GM06990 (cell line): Measurements from ENCODE around the gene ACKR3.

ENCODE experiments used
- DNase-seq: peaks from one replicate; pipeline ENCODE4 v3.0.0-alpha.2; 2011; ENCODE audit not compliant: insufficient read length; ENCODE audit errors: extremely low read depth
- H3K27me3 ChIP-seq: replicated peaks from 2 replicates; pipeline ENCODE4 v1.6.0; 2011; ENCODE audit warnings: low read length; ENCODE audit not compliant: control insufficient read depth, insufficient read depth
- H3K36me3 ChIP-seq: 2 replicates; pipeline ENCODE4 v1.5.1; 2011; ENCODE audit warnings: low read length; ENCODE audit not compliant: control insufficient read depth, insufficient read depth
- H3K4me3 ChIP-seq: replicated peaks from 2 replicates; pipeline ENCODE4 v1.5.1; 2011; ENCODE audit warnings: low read depth, mild to moderate bottlenecking, control low read depth, low read length
- CTCF ChIP-seq: IDR thresholded peaks from 2 replicates; pipeline ENCODE4 v1.5.1; 2011; ENCODE audit warnings: low read length, control low read depth, mild to moderate bottlenecking, inconsistent platforms; ENCODE audit not compliant: insufficient read depth, poor library complexity, severe bottlenecking

Gene ACKR3

GRCh38 chr2:236625156-236625690, 55.6 kb downstream of the ACKR3 start:
- no peaks in the 10 kb centered on the region for H3K36me3 ChIP-seq
- H3K27me3 ChIP-seq, result no peaks in the 10 kb centered on the region; the same call in 1 of the 2 replicates
- no peak for DNase-seq
- no peak for TF ChIP-seq CTCF
- H3K4me3 ChIP-seq, result no peak overlapping the region

- DNase-seq, result no peak
- no peak for TF ChIP-seq CTCF
- Histone ChIP-seq H3K4me3 (no peak overlapping the region), H3K27me3 (no peaks in the 10 kb centered on the region; the same call in 1 of the 2 replicates), H3K36me3 (no peaks in the 10 kb centered on the region)
Measured at GRCh38 chr2:236626391-236627150, 56.9 kb downstream of the ACKR3 start.

GRCh38 chr2:236627193-236627592, 57.6 kb downstream of the ACKR3 start:
- DNase-seq, result no peak
- no peaks in the 10 kb centered on the region; the same call in 1 of the 2 replicates for H3K27me3 ChIP-seq
- no peak for TF ChIP-seq CTCF
- H3K36me3 ChIP-seq, result no peaks in the 10 kb centered on the region
- no peak overlapping the region for H3K4me3 ChIP-seq

DNA sequence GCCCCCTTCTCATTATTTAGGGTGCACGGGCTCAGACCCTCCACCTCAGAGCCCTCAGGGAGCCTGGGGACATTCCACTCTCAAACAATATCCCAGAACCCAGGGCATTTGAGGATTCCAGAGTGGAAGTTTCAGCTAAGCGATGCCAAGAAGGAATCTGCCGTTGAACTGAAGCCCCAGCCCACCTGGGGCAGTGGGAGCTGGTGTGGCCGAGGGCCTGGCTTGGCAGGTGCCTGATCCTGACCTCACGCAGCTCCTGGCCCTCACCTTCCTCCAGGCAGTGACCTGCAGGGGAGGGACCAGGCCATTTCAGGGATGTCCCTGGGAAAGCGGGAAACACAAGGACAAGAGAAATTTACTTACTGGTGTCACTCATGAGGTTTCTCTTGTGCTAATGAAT, 58.2 kb downstream of the ACKR3 start:
- Histone ChIP-seq H3K36me3 (no peaks in the 10 kb centered on the region), H3K4me3 (no peak overlapping the region), H3K27me3 (no peaks in the 10 kb centered on the region; the same call in 1 of the 2 replicates)
- no peak for DNase-seq
- no peak for TF ChIP-seq CTCF

- no peak for TF ChIP-seq CTCF
- no peaks in the 10 kb centered on the region; the same call in 1 of the 2 replicates for H3K27me3 ChIP-seq
- H3K4me3 ChIP-seq, result no peak overlapping the region
- H3K36me3 ChIP-seq, result no peaks in the 10 kb centered on the region
- no peak for DNase-seq
Measured at GRCh38 chr2:236628256-236628901, 58.8 kb downstream of the ACKR3 start.
